H9 (cell line): Measurements from ENCODE around the gene CLPSL2. TPM values are rescaled to one million over a fixed set of nuclear protein-coding genes. Genes with fewer than 3 reads are reported as not detected.

Experiments used
- DNase-seq: peaks from one replicate; pipeline ENCODE4 v3.0.0-alpha.2; 2017
- H2AFZ ChIP-seq: one replicate; pipeline ENCODE4 v1.6.1; 2013; ENCODE audit warnings: mild to moderate bottlenecking, low read length, control low read depth, moderate library complexity
- H2AK5ac ChIP-seq: 2 replicates; pipeline ENCODE4 v1.6.1; 2013; ENCODE audit warnings: low read length, control low read depth, mixed read lengths; ENCODE audit not compliant: insufficient read length
- H2BK120ac ChIP-seq: one replicate; pipeline ENCODE4 v1.6.1; 2013; ENCODE audit warnings: low read depth, mild to moderate bottlenecking, low read length, control low read depth, inconsistent platforms; ENCODE audit not compliant: poor library complexity, severe bottlenecking
- H2BK12ac ChIP-seq: 2 replicates; pipeline ENCODE4 v1.6.1; 2013; ENCODE audit warnings: low read length, control low read depth, mixed read lengths, low read depth; ENCODE audit not compliant: insufficient read length
- H2BK15ac ChIP-seq: 2 replicates; pipeline ENCODE4 v1.6.1; 2013; ENCODE audit warnings: low read depth, low read length, control low read depth
- H2BK20ac ChIP-seq: one replicate; pipeline ENCODE4 v1.6.1; 2013; ENCODE audit warnings: low read depth, mild to moderate bottlenecking, low read length, control low read depth, inconsistent platforms; ENCODE audit not compliant: poor library complexity, severe bottlenecking
- H2BK5ac ChIP-seq: 2 replicates; pipeline ENCODE4 v1.6.1; 2013; ENCODE audit warnings: low read length, control low read depth, mixed read lengths; ENCODE audit not compliant: insufficient read length
- H3K14ac ChIP-seq: 2 replicates; pipeline ENCODE4 v1.6.1; 2013; ENCODE audit warnings: low read length, control low read depth; ENCODE audit not compliant: insufficient read depth
- H3K18ac ChIP-seq: 2 replicates; pipeline ENCODE4 v1.6.1; 2013; ENCODE audit warnings: low read depth, mild to moderate bottlenecking, mixed read lengths, low read length, control low read depth; ENCODE audit not compliant: insufficient read length
- H3K23ac ChIP-seq: 2 replicates; pipeline ENCODE4 v1.6.1; 2013; ENCODE audit warnings: low read length, control low read depth, mixed read lengths, low read depth; ENCODE audit not compliant: insufficient read length
- H3K23me2 ChIP-seq: 2 replicates; pipeline ENCODE4 v1.6.1; 2013; ENCODE audit warnings: low read depth, mild to moderate bottlenecking, mixed read lengths, low read length, control low read depth; ENCODE audit not compliant: insufficient read length, poor library complexity, severe bottlenecking
- H3K27ac ChIP-seq: 2 replicates; pipeline ENCODE4 v1.5.1; 2013; ENCODE audit warnings: low read length, control low read depth, mixed read lengths, low read depth; ENCODE audit not compliant: insufficient read length
- H3K27me3 ChIP-seq: 2 replicates; pipeline ENCODE4 v1.6.1; 2013; ENCODE audit warnings: low read length, control low read depth, inconsistent platforms; ENCODE audit not compliant: insufficient read depth
- H3K4ac ChIP-seq: 2 replicates; pipeline ENCODE4 v1.6.1; 2013; ENCODE audit warnings: low read depth, mild to moderate bottlenecking, control low read depth, inconsistent platforms, low read length, moderate library complexity
- H3K4me1 ChIP-seq: 2 replicates; pipeline ENCODE4 v1.6.1; 2013; ENCODE audit warnings: low read length, control low read depth, inconsistent platforms; ENCODE audit not compliant: insufficient read depth
- H3K4me2 ChIP-seq: 2 replicates; pipeline ENCODE4 v1.6.1; 2013; ENCODE audit warnings: low read length, control low read depth, mixed read lengths; ENCODE audit not compliant: insufficient read length, insufficient read depth
- H3K56ac ChIP-seq: 2 replicates; pipeline ENCODE4 v1.6.1; 2013; ENCODE audit warnings: low read depth, mild to moderate bottlenecking, mixed read lengths, low read length, control low read depth; ENCODE audit not compliant: insufficient read length
- H3K79me1 ChIP-seq: 2 replicates; pipeline ENCODE4 v1.6.1; 2013; ENCODE audit warnings: low read depth, mild to moderate bottlenecking, moderate library complexity, low read length, control low read depth, inconsistent platforms; ENCODE audit not compliant: insufficient read depth, poor library complexity, severe bottlenecking
- H3K79me2 ChIP-seq: 2 replicates; pipeline ENCODE4 v1.6.1; 2013; ENCODE audit warnings: low read length, control low read depth, inconsistent platforms; ENCODE audit not compliant: insufficient read depth
- H3K9ac ChIP-seq: 2 replicates; pipeline ENCODE4 v1.6.1; 2013; ENCODE audit warnings: low read length, control low read depth, mixed read lengths; ENCODE audit not compliant: insufficient read length; ENCODE audit errors: extremely low read depth
- H3K9me3 ChIP-seq: one replicate; pipeline ENCODE4 v1.6.1; 2013; ENCODE audit warnings: low read depth, low read length, inconsistent platforms; ENCODE audit not compliant: control insufficient read depth
- H3T11ph ChIP-seq: one replicate; pipeline ENCODE4 v1.6.1; 2013; ENCODE audit warnings: mild to moderate bottlenecking, low read length, control low read depth, inconsistent platforms
- H4K20me1 ChIP-seq: one replicate; pipeline ENCODE4 v1.6.1; 2013; ENCODE audit not compliant: control insufficient read depth, insufficient read length, insufficient read depth
- H4K5ac ChIP-seq: 2 replicates; pipeline ENCODE4 v1.6.1; 2013; ENCODE audit warnings: low read depth, mild to moderate bottlenecking, mixed read lengths, low read length, control low read depth; ENCODE audit not compliant: insufficient read length
- H4K8ac ChIP-seq: replicated peaks from 2 replicates; pipeline ENCODE4 v1.6.1; 2013; ENCODE audit warnings: low read length, control low read depth, mixed read lengths, low read depth; ENCODE audit not compliant: insufficient read length
- H4K91ac ChIP-seq: 2 replicates; pipeline ENCODE4 v1.6.1; 2013; ENCODE audit warnings: low read depth, mild to moderate bottlenecking, moderate library complexity, mixed read lengths, low read length, control low read depth; ENCODE audit not compliant: insufficient read length
- H3K27ac Mint-ChIP-seq, 3 experiments: 2 replicates in 2 of 3; 3 replicates in 1 of 3; pipeline ENCODE4 v1.8.0; 2020 to 2021; ENCODE audit warnings: mixed read lengths in 3 of 3, mild to moderate bottlenecking in 1 of 3, moderate library complexity in 1 of 3
- H3K27me3 Mint-ChIP-seq: 2 replicates; pipeline ENCODE4 v1.8.0; 2021; ENCODE audit warnings: low read depth, mild to moderate bottlenecking, moderate library complexity, mixed read lengths
- H3K36me3 Mint-ChIP-seq, 3 experiments: 2 replicates in 2 of 3; 3 replicates in 1 of 3; pipeline ENCODE4 v1.8.0; 2020 to 2021; ENCODE audit warnings: low read depth in 3 of 3, mixed read lengths in 3 of 3; ENCODE audit not compliant: insufficient read depth in 1 of 3
- H3K4me1 Mint-ChIP-seq, 2 experiments: 2 replicates each; pipeline ENCODE4 v1.8.0; 2020; ENCODE audit warnings: mixed read lengths in 2 of 2
- H3K4me3 Mint-ChIP-seq, 2 experiments: 2 replicates in 1 of 2; 3 replicates in 1 of 2; pipeline ENCODE4 v1.8.0; 2020 to 2021; ENCODE audit warnings: mild to moderate bottlenecking in 2 of 2, mixed read lengths in 2 of 2, moderate library complexity in 1 of 2
- H3K9me3 Mint-ChIP-seq, 2 experiments: 2 replicates in 1 of 2; 3 replicates in 1 of 2; pipeline ENCODE4 v1.8.0; 2020; ENCODE audit warnings: mild to moderate bottlenecking in 2 of 2, mixed read lengths in 2 of 2, moderate library complexity in 1 of 2
- CTCF ChIP-seq: fragments of 200-600 bp; sonication (generic); conservative IDR thresholded peaks from 3 replicates; pipeline ENCODE4 v1.8.0; 2021; ENCODE audit warnings: antibody characterized with exemption, mild to moderate bottlenecking
- WGBS: extraction: QIAGEN DNeasy Blood & Tissue Kit; methylation state at CpG from one replicate; pipeline ENCODE4 v1.1.7; 2013; ENCODE audit warnings: missing lambda C conversion rate, low lambda C conversion rate, mixed read lengths; ENCODE audit not compliant: insufficient read length; ENCODE audit errors: extremely low coverage; 5-methylcytosine and 5-hydroxymethylcytosine counted together
- total RNA-seq: library from RNA; stranded (reverse); gene quantifications from 2 replicates; pipeline ENCODE4 v1.2.1, GENCODE V29; 2021

CLPSL2 gene
- total RNA-seq, 1 experiment from 2014 or later, result 4.4 TPM

- no peaks in the 10 kb centered on the region for H3K79me2 ChIP-seq
- no peak overlapping the region for H3K27ac ChIP-seq
- H2AFZ ChIP-seq, result no peak overlapping the region
- H4K91ac ChIP-seq, result no peak overlapping the region
- peak overlapping the region; percentile 50 for H3K9ac ChIP-seq
- H3K23ac ChIP-seq, result no peak overlapping the region
- H3K18ac ChIP-seq, result peak overlapping the region; percentile 79
- H3K14ac ChIP-seq, result peak overlapping the region; percentile 69
- no peak overlapping the region for H4K8ac ChIP-seq
- no peaks in the 10 kb centered on the region for H4K20me1 ChIP-seq
- H3K79me1 ChIP-seq, result no peaks in the 10 kb centered on the region
- no peaks in the 10 kb centered on the region for H3K9me3 ChIP-seq
- H3K4me1 ChIP-seq, result peaks cover 19% of the 10 kb centered on the region
- H3K4me2 ChIP-seq, result peak overlapping the region; percentile 79
- H3K56ac ChIP-seq, result no peak overlapping the region
- no peak overlapping the region for H2BK15ac ChIP-seq
- Mint-ChIP-seq H3K4me1 (peaks cover 54 to 57% of the 10 kb centered on the region in 2 experiments), H3K27me3 (peaks cover 32% of the 10 kb centered on the region), H3K4me3 (peak overlapping the region; percentile 78 to 88), H3K9me3 (no peaks in the 10 kb centered on the region), H3K27ac (peak overlapping the region; percentile 4 to 90 (median 81); a peak in 4 of 7 replicates), H3K36me3 (no peaks in the 10 kb centered on the region; a peak in 1 of 7 replicates)
- H3K23me2 ChIP-seq, result peaks cover 11% of the 10 kb centered on the region
- no peak overlapping the region for H2BK20ac ChIP-seq
- H2BK120ac ChIP-seq, result no peak overlapping the region
- H2BK12ac ChIP-seq, result no peak overlapping the region
- peaks cover 2% of the 10 kb centered on the region; the same call in 1 of the 2 replicates for H3K27me3 ChIP-seq
- peak; percentile 64 for DNase-seq
- no peak for TF ChIP-seq CTCF
- no CpG with 5 or more reads among the region's 57 CpGs for WGBS
- H3K4ac ChIP-seq, result no peak overlapping the region
- no peak overlapping the region for H3T11ph ChIP-seq
- H2AK5ac ChIP-seq, result no peak overlapping the region
- H2BK5ac ChIP-seq, result no peak overlapping the region
- H4K5ac ChIP-seq, result no peak overlapping the region
Measured at GRCh38 chr6:35727935-35728682, 48.3 kb upstream of the CLPSL2 start.
